Mesodermal cell (in vitro differentiated cells): ENCODE measurements around the gene ZNF417.
"Not testable (repeated sequence)": the region's sequence is repeated elsewhere in the genome, so short reads cannot be mapped to it uniquely, and the experiment has no call there.

Experiments
- H3K27ac ChIP-seq: 2 replicates; pipeline ENCODE4 v1.7.0; 2013; ENCODE audit warnings: mild to moderate bottlenecking, low read depth, low read length, moderate library complexity; ENCODE audit not compliant: severe bottlenecking
- H3K36me3 ChIP-seq: 2 replicates; pipeline ENCODE4 v1.7.1; 2013; ENCODE audit warnings: mild to moderate bottlenecking, low read length, moderate library complexity; ENCODE audit not compliant: control insufficient read depth, insufficient read depth
- H3K4me1 ChIP-seq: one replicate; pipeline ENCODE4 v1.7.1; 2013; ENCODE audit warnings: mild to moderate bottlenecking, low read length; ENCODE audit not compliant: insufficient read depth, control insufficient read depth, poor library complexity, severe bottlenecking
- H3K4me3 ChIP-seq: 2 replicates; pipeline ENCODE4 v1.7.0; 2013; ENCODE audit warnings: low read length, control low read depth, mild to moderate bottlenecking; ENCODE audit not compliant: insufficient read depth, poor library complexity, severe bottlenecking; ENCODE audit errors: extremely low read depth
- H3K9me3 ChIP-seq: 2 replicates; pipeline ENCODE4 v1.7.1; 2013; ENCODE audit warnings: mild to moderate bottlenecking, low read length, moderate library complexity; ENCODE audit not compliant: control insufficient read depth
- whole genome bisulfite sequencing, 2 experiments: methylation state at CpG; one replicate each; pipeline ENCODE4 v1.1.5; 2013; ENCODE audit warnings: missing lambda C conversion rate in 2 of 2; ENCODE audit not compliant: insufficient coverage in 2 of 2; 5-methylcytosine and 5-hydroxymethylcytosine counted together

Gene ZNF417

GRCh38 chr19:57888107-57888559, 28.3 kb downstream of the ZNF417 start:
- WGBS, 2 experiments, result 0 to 2% methylated on average over 4 of the region's 8 CpGs
- H3K4me1 ChIP-seq, result peaks cover 3% of the 10 kb centered on the region
- H3K4me3 ChIP-seq, result peak overlapping the region; percentile 92
- peaks cover 9% of the 10 kb centered on the region for H3K9me3 ChIP-seq
- H3K27ac ChIP-seq, result peak overlapping the region; percentile 86
- peaks cover 39% of the 10 kb centered on the region for H3K36me3 ChIP-seq

GRCh38 chr19:57887195-57887941, 29.0 kb downstream of the ZNF417 start:
- peaks cover 44% of the 10 kb centered on the region for H3K36me3 ChIP-seq
- H3K4me1 ChIP-seq, result peaks cover 3% of the 10 kb centered on the region
- peak overlapping the region; percentile 86 for H3K27ac ChIP-seq
- WGBS, 2 experiments, result 4 to 12% methylated on average over 3 to 4 of the region's 6 CpGs
- peaks cover 8% of the 10 kb centered on the region for H3K9me3 ChIP-seq
- H3K4me3 ChIP-seq, result peak overlapping the region; percentile 92

GRCh38 chr19:57886046-57886445, 30.3 kb downstream of the ZNF417 start:
- Histone ChIP-seq H3K36me3 (peaks cover 44% of the 10 kb centered on the region), H3K4me1 (peaks cover 3% of the 10 kb centered on the region), H3K4me3 (no peak overlapping the region), H3K9me3 (peaks cover 5% of the 10 kb centered on the region), H3K27ac (no peak overlapping the region)
- 85 to 89% methylated on average over 2 of the region's 3 CpGs for WGBS, 2 experiments

DNA sequence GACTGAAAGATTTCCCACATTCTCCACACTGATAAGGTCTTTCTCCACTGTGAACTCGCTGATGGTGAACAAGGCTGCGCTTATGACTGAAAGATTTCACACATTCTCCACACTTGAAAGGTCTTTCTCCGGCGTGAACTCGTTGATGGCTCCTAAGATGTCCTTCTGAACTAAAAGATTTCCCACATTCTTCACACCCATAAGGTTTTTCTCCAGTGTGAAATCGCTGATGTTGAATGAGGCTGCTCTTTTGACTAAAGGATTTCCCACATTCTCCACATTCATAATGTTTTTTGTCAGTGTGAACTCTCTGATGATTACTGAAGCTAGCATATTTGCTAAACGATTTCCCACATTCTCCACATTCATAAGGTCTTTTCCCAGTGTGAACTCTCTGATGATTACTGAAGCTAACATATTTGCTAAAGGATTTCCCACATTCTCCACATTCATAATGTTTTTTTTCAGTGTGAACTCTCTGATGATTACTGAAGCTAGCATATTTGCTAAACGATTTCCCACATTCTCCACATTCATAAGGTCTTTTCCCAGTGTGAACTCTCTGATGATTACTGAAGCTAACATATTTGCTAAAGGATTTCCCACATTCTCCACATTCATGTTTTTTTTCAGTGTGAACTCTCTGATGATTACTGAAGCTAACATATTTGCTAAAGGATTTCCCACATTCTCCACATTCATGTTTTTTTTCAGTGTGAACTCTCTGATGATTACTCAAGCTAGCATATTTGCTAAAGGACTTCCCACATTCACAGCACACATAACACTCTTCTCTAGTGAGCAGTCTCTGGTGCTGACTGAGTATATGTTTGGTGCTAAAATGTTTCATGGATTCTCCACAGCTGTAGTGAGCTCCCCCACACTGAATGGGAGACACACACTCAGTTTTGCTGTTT, 42.3 kb downstream of the ZNF417 start:
- H3K4me1 ChIP-seq, H3K27ac ChIP-seq, H3K4me3 ChIP-seq: not testable (repeated sequence)
- H3K9me3 ChIP-seq, result peaks cover 34% of the 10 kb centered on the region
- H3K36me3 ChIP-seq, result peaks cover 85% of the 10 kb centered on the region
- WGBS, 2 experiments, result 94 to 95% methylated on average over 5 to 6 of the region's 8 CpGs

GRCh38 chr19:57872450-57872849, 43.9 kb downstream of the ZNF417 start:
- H3K4me3 ChIP-seq, result no peak overlapping the region
- H3K9me3 ChIP-seq, result peaks cover 34% of the 10 kb centered on the region
- H3K36me3 ChIP-seq, result peaks cover 88% of the 10 kb centered on the region
- H3K4me1 ChIP-seq, result no peaks in the 10 kb centered on the region
- H3K27ac ChIP-seq, result no peak overlapping the region

- no peak overlapping the region for H3K4me3 ChIP-seq
- WGBS, 2 experiments, result 100% methylated on average over 1 of the region's 2 CpGs
- H3K27ac ChIP-seq, result no peak overlapping the region
- peaks cover 87% of the 10 kb centered on the region for H3K36me3 ChIP-seq
- no peaks in the 10 kb centered on the region for H3K4me1 ChIP-seq
- peaks cover 29% of the 10 kb centered on the region for H3K9me3 ChIP-seq
Measured at GRCh38 chr19:57870225-57870624, 46.2 kb downstream of the ZNF417 start.

DNA sequence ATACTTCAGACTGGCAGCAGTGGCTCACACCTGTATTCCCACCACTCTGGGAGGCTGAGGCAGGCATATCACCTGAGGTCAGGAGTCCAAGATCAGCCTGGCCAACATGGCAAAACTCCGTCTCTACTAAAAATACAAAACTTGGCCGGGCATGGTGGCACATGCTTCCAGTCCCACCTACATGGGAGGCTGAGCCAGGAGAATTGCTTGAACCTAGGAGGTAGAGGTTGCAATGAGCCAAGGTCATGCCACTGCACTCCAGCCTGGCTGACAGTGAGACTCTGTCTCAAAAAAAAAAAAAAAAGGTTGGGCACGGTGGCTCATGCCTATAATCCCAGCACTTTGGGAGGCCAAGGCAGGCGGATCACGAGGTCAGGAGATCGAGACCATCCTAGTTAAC, 46.7 kb downstream of the ZNF417 start:
- H3K36me3 ChIP-seq, result peaks cover 88% of the 10 kb centered on the region
- 80 to 100% methylated on average over 1 of the region's 6 CpGs for WGBS, 2 experiments

GRCh38 chr19:57867868-57868492, 48.4 kb downstream of the ZNF417 start:
- Histone ChIP-seq H3K4me3 (no peak overlapping the region), H3K9me3 (peaks cover 17% of the 10 kb centered on the region), H3K36me3 (peaks cover 86% of the 10 kb centered on the region), H3K27ac (no peak overlapping the region), H3K4me1 (no peaks in the 10 kb centered on the region)
- WGBS, 2 experiments, result 84 to 95% methylated on average over 5 to 6 of the region's 7 CpGs

More for the DNA sequence above, 46.7 kb downstream of the ZNF417 start:
- H3K27ac ChIP-seq, H3K4me3 ChIP-seq, H3K4me1 ChIP-seq: not testable (repeated sequence)
- H3K9me3 ChIP-seq, result peaks cover 29% of the 10 kb centered on the region
